HG02678 (cell line): ENCODE measurements around the gene TUBGCP2.
A peak's percentile ranks its signal among the peaks of the same experiment; 100 is the strongest.

Experiments used
- ATAC-seq: cut with Tn5 transposase; IDR thresholded peaks from one replicate; pipeline ENCODE4 v1.9.1; 2021; ENCODE audit warnings: mild to moderate bottlenecking, moderate library complexity; ENCODE audit not compliant: unreplicated experiment

Gene TUBGCP2

GRCh38 chr10:133309100-133309719 is 538 bp upstream of the TUBGCP2 start:
- ATAC-seq: peak; percentile 68

- peak; percentile 35 for ATAC-seq
These were observed 774 bp downstream of the TUBGCP2 start for GRCh38 chr10:133307776-133308420.

GRCh38 chr10:133306941-133307379 is 1.7 kb downstream of the TUBGCP2 start:
- ATAC-seq: no peak

GRCh38 chr10:133306097-133306476 is 2.6 kb downstream of the TUBGCP2 start:
- ATAC-seq: no peak

- ATAC-seq: no peak
These were observed 5.5 kb downstream of the TUBGCP2 start for GRCh38 chr10:133303206-133303605.

GRCh38 chr10:133302230-133302629 is 6.4 kb downstream of the TUBGCP2 start:
- ATAC-seq: no peak

GRCh38 chr10:133299738-133300137 is 8.9 kb downstream of the TUBGCP2 start:
- ATAC-seq: no peak

- no peak for ATAC-seq
These were observed 9.4 kb downstream of the TUBGCP2 start for GRCh38 chr10:133299224-133299623.

- no peak for ATAC-seq
These were observed 10.2 kb downstream of the TUBGCP2 start for GRCh38 chr10:133298466-133298865.

GRCh38 chr10:133297504-133297903 is 11.2 kb downstream of the TUBGCP2 start:
- ATAC-seq: no peak

GRCh38 chr10:133295426-133296320 is 13.0 kb downstream of the TUBGCP2 start:
- ATAC-seq: no peak

- no peak for ATAC-seq
These were observed 14.5 kb downstream of the TUBGCP2 start for GRCh38 chr10:133294189-133294588.

GRCh38 chr10:133293810-133294119 is 14.9 kb downstream of the TUBGCP2 start:
- ATAC-seq: no peak

GRCh38 chr10:133292919-133293809 is 15.5 kb downstream of the TUBGCP2 start:
- no peak for ATAC-seq

GRCh38 chr10:133289761-133290160 is 18.9 kb downstream of the TUBGCP2 start:
- ATAC-seq: no peak

- no peak for ATAC-seq
These were observed 20.7 kb downstream of the TUBGCP2 start for GRCh38 chr10:133287832-133288500.

- no peak for ATAC-seq
These were observed 22.3 kb downstream of the TUBGCP2 start for GRCh38 chr10:133286366-133286765.

- ATAC-seq: no peak
These were observed 23.5 kb downstream of the TUBGCP2 start for GRCh38 chr10:133285217-133285616.

GRCh38 chr10:133283931-133284330 is 24.7 kb downstream of the TUBGCP2 start:
- ATAC-seq: no peak

- no peak for ATAC-seq
These were observed 25.8 kb downstream of the TUBGCP2 start for GRCh38 chr10:133282846-133283390.
